ENCODE measurements around the gene LONP2. TPM values are rescaled to one million over a fixed set of nuclear protein-coding genes. Genes with fewer than 3 reads are reported as not detected.

Gene LONP2
- polyA plus RNA-seq, 1 donor from 2014 or later, result 38.6 TPM

- TF ChIP-seq SMC3 (conservative IDR thresholded peaks at IDR 0.05; ENCODE audit: poor library complexity) (no peak), POLR2AphosphoS5 (IDR thresholded peaks at IDR 0.05) (no peak), EP300 (conservative IDR thresholded peaks at IDR 0.05; ENCODE audit: poor library complexity, severe bottlenecking) (no peak), MXI1 (conservative IDR thresholded peaks at IDR 0.05; ENCODE audit: poor library complexity, severe bottlenecking) (no peak), TAF1 (IDR thresholded peaks at IDR 0.05; ENCODE audit: low read depth) (no peak), RAD21 (conservative IDR thresholded peaks at IDR 0.05) (no peak), EZH2 (IDR thresholded peaks at IDR 0.05; ENCODE audit: borderline replicate concordance, insufficient read depth, low read length, poor library complexity, severe bottlenecking) (no peak)
- TF ChIP-seq, protein P1, sequence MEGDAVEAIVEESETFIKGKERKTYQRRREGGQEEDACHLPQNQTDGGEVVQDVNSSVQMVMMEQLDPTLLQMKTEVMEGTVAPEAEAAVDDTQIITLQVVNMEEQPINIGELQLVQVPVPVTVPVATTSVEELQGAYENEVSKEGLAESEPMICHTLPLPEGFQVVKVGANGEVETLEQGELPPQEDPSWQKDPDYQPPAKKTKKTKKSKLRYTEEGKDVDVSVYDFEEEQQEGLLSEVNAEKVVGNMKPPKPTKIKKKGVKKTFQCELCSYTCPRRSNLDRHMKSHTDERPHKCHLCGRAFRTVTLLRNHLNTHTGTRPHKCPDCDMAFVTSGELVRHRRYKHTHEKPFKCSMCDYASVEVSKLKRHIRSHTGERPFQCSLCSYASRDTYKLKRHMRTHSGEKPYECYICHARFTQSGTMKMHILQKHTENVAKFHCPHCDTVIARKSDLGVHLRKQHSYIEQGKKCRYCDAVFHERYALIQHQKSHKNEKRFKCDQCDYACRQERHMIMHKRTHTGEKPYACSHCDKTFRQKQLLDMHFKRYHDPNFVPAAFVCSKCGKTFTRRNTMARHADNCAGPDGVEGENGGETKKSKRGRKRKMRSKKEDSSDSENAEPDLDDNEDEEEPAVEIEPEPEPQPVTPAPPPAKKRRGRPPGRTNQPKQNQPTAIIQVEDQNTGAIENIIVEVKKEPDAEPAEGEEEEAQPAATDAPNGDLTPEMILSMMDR (IDR thresholded peaks at IDR 0.05; ENCODE audit: poor library complexity, severe bottlenecking), result no peak
- TF ChIP-seq, protein P2, sequence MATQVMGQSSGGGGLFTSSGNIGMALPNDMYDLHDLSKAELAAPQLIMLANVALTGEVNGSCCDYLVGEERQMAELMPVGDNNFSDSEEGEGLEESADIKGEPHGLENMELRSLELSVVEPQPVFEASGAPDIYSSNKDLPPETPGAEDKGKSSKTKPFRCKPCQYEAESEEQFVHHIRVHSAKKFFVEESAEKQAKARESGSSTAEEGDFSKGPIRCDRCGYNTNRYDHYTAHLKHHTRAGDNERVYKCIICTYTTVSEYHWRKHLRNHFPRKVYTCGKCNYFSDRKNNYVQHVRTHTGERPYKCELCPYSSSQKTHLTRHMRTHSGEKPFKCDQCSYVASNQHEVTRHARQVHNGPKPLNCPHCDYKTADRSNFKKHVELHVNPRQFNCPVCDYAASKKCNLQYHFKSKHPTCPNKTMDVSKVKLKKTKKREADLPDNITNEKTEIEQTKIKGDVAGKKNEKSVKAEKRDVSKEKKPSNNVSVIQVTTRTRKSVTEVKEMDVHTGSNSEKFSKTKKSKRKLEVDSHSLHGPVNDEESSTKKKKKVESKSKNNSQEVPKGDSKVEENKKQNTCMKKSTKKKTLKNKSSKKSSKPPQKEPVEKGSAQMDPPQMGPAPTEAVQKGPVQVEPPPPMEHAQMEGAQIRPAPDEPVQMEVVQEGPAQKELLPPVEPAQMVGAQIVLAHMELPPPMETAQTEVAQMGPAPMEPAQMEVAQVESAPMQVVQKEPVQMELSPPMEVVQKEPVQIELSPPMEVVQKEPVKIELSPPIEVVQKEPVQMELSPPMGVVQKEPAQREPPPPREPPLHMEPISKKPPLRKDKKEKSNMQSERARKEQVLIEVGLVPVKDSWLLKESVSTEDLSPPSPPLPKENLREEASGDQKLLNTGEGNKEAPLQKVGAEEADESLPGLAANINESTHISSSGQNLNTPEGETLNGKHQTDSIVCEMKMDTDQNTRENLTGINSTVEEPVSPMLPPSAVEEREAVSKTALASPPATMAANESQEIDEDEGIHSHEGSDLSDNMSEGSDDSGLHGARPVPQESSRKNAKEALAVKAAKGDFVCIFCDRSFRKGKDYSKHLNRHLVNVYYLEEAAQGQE (IDR thresholded peaks at IDR 0.05; ENCODE audit: borderline replicate concordance), result no peak
- Histone ChIP-seq H3K36me3 (ENCODE audit: insufficient read depth, low read length) (peaks cover 5% of the 10 kb centered on the region), H4K20me1 (ENCODE audit: insufficient read depth) (no peaks in the 10 kb centered on the region), H3K27ac (ENCODE audit: low read length) (no peak overlapping the region), H3K4me2 (ENCODE audit: low read length) (no peak overlapping the region), H3K79me2 (replicated peaks; ENCODE audit: insufficient read depth, low read length) (no peaks in the 10 kb centered on the region), H3K27me3 (ENCODE audit: insufficient read depth, low read depth, low read length) (no peaks in the 10 kb centered on the region), H3K9me2 (ENCODE audit: insufficient read depth, low read length) (no peaks in the 10 kb centered on the region), H3K9me3 (ENCODE audit: low read length) (peaks cover 3% of the 10 kb centered on the region), H3K9ac (ENCODE audit: low read length) (no peak overlapping the region), H3K4me3 (ENCODE audit: low read length) (no peak overlapping the region), H2AFZ (ENCODE audit: low read depth, low read length) (no peak overlapping the region), H3F3A (ENCODE audit: insufficient read depth, low read length, poor library complexity, severe bottlenecking) (no peaks in the 10 kb centered on the region)
Measured at GRCh38 chr16:48317026-48317425, 72.9 kb downstream of the LONP2 start.

DNA sequence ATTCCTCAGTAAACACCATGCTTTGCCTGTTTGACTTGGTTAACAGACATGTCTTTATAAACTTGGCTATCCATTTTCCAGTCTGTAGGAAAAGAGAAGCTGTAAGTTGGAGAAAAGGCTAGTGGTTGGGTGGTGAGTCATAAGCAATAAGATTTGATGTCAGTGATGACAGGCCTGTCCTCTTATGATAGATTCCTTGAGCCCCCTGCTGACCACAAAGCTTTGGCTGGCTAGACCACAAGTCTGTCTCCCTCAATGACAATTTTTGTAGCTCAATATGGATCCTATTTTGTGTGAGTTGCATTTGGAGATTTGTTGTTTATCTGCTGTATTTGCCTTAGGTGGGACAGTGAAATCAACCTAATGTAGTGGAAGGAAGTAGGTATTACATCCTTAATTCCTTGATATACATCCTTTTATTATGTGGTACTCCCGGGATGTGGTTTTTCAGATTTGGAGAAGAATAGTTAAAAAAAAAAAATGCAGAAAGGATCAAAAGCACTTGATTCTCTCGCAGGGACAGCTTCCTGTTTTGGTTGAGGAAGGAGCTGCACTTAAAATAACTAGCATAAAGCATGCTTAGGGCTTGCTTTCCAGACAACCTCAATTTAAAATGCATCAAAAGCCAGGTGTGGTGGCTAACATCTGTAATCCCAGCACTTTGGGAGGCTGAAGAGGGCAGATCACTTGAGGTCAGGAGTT is 73.7 kb downstream of the LONP2 start:
- peaks cover under 1% of the 10 kb centered on the region for H3K36me3 ChIP-seq (ENCODE audit: insufficient read depth, low read length)
- H4K20me1 ChIP-seq (ENCODE audit: insufficient read depth), result no peaks in the 10 kb centered on the region
- no peak overlapping the region for H2AFZ ChIP-seq (ENCODE audit: low read depth, low read length)
- TF ChIP-seq TAF1 (IDR thresholded peaks at IDR 0.05; ENCODE audit: low read depth), result no peak
- no peak for TF ChIP-seq EP300 (conservative IDR thresholded peaks at IDR 0.05; ENCODE audit: poor library complexity, severe bottlenecking)
- TF ChIP-seq EZH2 (IDR thresholded peaks at IDR 0.05; ENCODE audit: borderline replicate concordance, insufficient read depth, low read length, poor library complexity, severe bottlenecking), result no peak
- TF ChIP-seq RAD21 (conservative IDR thresholded peaks at IDR 0.05), result no peak
- no peak for TF ChIP-seq MXI1 (conservative IDR thresholded peaks at IDR 0.05; ENCODE audit: poor library complexity, severe bottlenecking)
- TF ChIP-seq, protein P2 (IDR thresholded peaks at IDR 0.05; ENCODE audit: borderline replicate concordance), result no peak
- no peak for TF ChIP-seq POLR2AphosphoS5 (IDR thresholded peaks at IDR 0.05)
- TF ChIP-seq, protein P1 (IDR thresholded peaks at IDR 0.05; ENCODE audit: poor library complexity, severe bottlenecking), result no peak
- TF ChIP-seq SMC3 (conservative IDR thresholded peaks at IDR 0.05; ENCODE audit: poor library complexity), result no peak
- H3K4me3 ChIP-seq (ENCODE audit: low read length), result no peak overlapping the region
- no peak overlapping the region for H3K9ac ChIP-seq (ENCODE audit: low read length)
- H3K9me2 ChIP-seq (ENCODE audit: insufficient read depth, low read length), result no peaks in the 10 kb centered on the region
- H3F3A ChIP-seq (ENCODE audit: insufficient read depth, low read length, poor library complexity, severe bottlenecking), result no peaks in the 10 kb centered on the region
- H3K9me3 ChIP-seq (ENCODE audit: low read length), result no peaks in the 10 kb centered on the region
- no peak overlapping the region for H3K27ac ChIP-seq (ENCODE audit: low read length)
- H3K79me2 ChIP-seq (replicated peaks; ENCODE audit: insufficient read depth, low read length), result no peaks in the 10 kb centered on the region
- H3K4me2 ChIP-seq (ENCODE audit: low read length), result no peak overlapping the region
- no peaks in the 10 kb centered on the region for H3K27me3 ChIP-seq (ENCODE audit: insufficient read depth, low read depth, low read length)

Measured in neural cell (in vitro differentiated cells).